WI38 (cell line): ENCODE data around the gene MSL1.

Experiments used
- H3K4me3 ChIP-seq: 2 replicates; pipeline ENCODE4 v1.5.1; 2011; ENCODE audit warnings: low read depth, mild to moderate bottlenecking, control low read depth, low read length
- CTCF ChIP-seq: IDR thresholded peaks from 2 replicates; pipeline ENCODE4 v1.5.1; 2012; ENCODE audit warnings: low read depth, mild to moderate bottlenecking, control low read depth, low read length

MSL1 gene

GRCh38 chr17:40075201-40075941, 46.4 kb upstream of the MSL1 start:
- TF ChIP-seq CTCF = peak; percentile 89
- H3K4me3 ChIP-seq = no peak overlapping the region

- no peak for TF ChIP-seq CTCF
- H3K4me3 ChIP-seq = no peak overlapping the region
Observed at GRCh38 chr17:40075942-40076498, 45.8 kb upstream of the MSL1 start.

GRCh38 chr17:40076591-40076990, 45.2 kb upstream of the MSL1 start:
- TF ChIP-seq CTCF = no peak
- H3K4me3 ChIP-seq = no peak overlapping the region

GRCh38 chr17:40079545-40079944, 42.2 kb upstream of the MSL1 start:
- TF ChIP-seq CTCF = no peak
- no peak overlapping the region for H3K4me3 ChIP-seq

- no peak for TF ChIP-seq CTCF
- H3K4me3 ChIP-seq = no peak overlapping the region
Observed at GRCh38 chr17:40084477-40084876, 37.3 kb upstream of the MSL1 start.

GRCh38 chr17:40086150-40087044, 35.4 kb upstream of the MSL1 start:
- peak; percentile 55 for TF ChIP-seq CTCF
- H3K4me3 ChIP-seq = no peak overlapping the region
